ENCODE data around the gene CLSTN2.

The CLSTN2 gene

GRCh38 chr3:140096037-140096436, 161.1 kb downstream of the CLSTN2 start:
- Histone ChIP-seq H3K27me3 (no peaks in the 10 kb centered on the region), H3K4me1 (peaks cover 0 to 19% (median 3%) of the 10 kb centered on the region in 4 donors), H3K4me3 (no peak overlapping the region), H3K27ac (no peak overlapping the region), H3K36me3 (no peaks in the 10 kb centered on the region), H3K9me3 (no peaks in the 10 kb centered on the region)
- DNase-seq, result no peak
- no peak for TF ChIP-seq CTCF (IDR thresholded peaks at IDR 0.05)
- intact Hi-C loops (cut with DNase I; ENCODE audit: low total_unique reads), result no loop called here

DNA sequence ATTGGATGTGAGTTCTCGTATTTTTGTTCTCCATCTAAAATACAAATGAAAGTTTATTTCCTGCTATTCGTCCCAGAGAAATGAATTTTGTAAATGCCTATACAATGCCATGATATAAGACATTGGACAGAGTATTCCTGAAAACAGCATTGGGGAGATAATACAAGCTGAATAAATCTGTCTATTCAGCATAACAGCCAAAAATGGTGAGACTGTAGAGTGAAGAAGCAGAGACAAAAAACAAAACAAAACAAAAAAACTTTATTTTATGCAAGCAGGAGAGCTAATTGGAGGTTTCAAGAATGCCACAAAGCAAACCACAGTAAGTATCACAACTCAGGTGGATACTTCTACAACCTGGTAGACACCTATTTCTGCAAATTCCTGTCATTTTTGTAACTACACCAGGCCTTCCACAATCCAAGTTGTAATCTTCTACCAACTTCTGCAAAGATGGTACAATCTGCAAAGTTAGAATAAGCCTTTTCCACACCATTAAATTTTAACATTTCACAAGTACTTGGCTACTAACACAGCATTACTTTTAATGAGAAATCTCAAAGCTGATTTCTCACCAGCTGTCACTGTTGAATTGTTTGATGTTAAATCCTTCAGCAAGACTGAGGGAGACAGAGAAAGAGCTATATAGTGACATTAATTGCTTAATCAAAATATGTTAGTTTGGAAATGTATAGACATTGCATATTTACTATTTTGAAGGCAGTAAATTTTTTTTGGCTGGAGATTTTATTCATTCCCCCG, 163.1 kb downstream of the CLSTN2 start:
- TF ChIP-seq CTCF (IDR thresholded peaks at IDR 0.05), result no peak
- Histone ChIP-seq H3K27ac (no peak overlapping the region), H3K36me3 (no peaks in the 10 kb centered on the region), H3K4me3 (no peak overlapping the region), H3K9me3 (no peaks in the 10 kb centered on the region), H3K4me1 (peaks cover 0 to 14% (median 0%) of the 10 kb centered on the region in 4 donors), H3K27me3 (no peaks in the 10 kb centered on the region)
- intact Hi-C loops (cut with DNase I; ENCODE audit: low total_unique reads), result no loop called here
- DNase-seq, result no peak

DNA sequence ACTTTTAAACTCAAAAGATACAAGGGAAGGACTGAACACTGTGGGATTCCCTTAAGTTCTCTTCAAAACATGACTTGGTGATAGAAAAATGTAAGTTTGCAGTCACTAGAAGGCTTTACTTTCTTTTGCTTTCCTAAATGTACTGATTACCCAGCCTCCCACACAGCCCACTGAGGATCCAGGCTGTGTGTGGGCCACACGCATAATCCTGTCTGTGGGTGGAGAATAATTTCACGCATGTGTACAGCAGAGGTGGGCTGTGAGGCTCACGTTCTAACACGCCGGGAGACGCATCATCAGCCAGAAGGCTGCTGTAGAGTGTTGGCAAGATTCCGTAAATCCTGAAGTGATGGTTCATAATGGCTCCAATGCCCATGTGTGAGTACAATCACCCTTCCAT, 165.5 kb downstream of the CLSTN2 start:
- Histone ChIP-seq H3K4me1 (no peaks in the 10 kb centered on the region), H3K27ac (no peak overlapping the region), H3K36me3 (no peaks in the 10 kb centered on the region), H3K9me3 (no peaks in the 10 kb centered on the region), H3K27me3 (no peaks in the 10 kb centered on the region), H3K4me3 (no peak overlapping the region)
- intact Hi-C loops (cut with DNase I; ENCODE audit: low total_unique reads), result no loop called here
- no peak for DNase-seq
- TF ChIP-seq CTCF (IDR thresholded peaks at IDR 0.05), result no peak

- intact Hi-C loops (cut with DNase I; ENCODE audit: low total_unique reads), result no loop called here
- no peak for TF ChIP-seq CTCF (IDR thresholded peaks at IDR 0.05)
- Histone ChIP-seq H3K27ac (no peak overlapping the region), H3K27me3 (no peaks in the 10 kb centered on the region), H3K4me1 (no peaks in the 10 kb centered on the region), H3K9me3 (no peaks in the 10 kb centered on the region), H3K36me3 (no peaks in the 10 kb centered on the region), H3K4me3 (no peak overlapping the region)
- no peak for DNase-seq
Measured at GRCh38 chr3:140103166-140103565, 168.2 kb downstream of the CLSTN2 start.

GRCh38 chr3:140103986-140104645, 169.1 kb downstream of the CLSTN2 start:
- H3K27me3 ChIP-seq, result no peaks in the 10 kb centered on the region
- intact Hi-C loops (cut with DNase I; ENCODE audit: low total_unique reads), result no loop called here
- no peak overlapping the region for H3K4me3 ChIP-seq
- peaks cover 0 to under 1% (median 0%) of the 10 kb centered on the region in 4 donors for H3K4me1 ChIP-seq
- no peak overlapping the region for H3K27ac ChIP-seq
- no peak for DNase-seq
- TF ChIP-seq CTCF (IDR thresholded peaks at IDR 0.05), result no peak
- H3K9me3 ChIP-seq, result no peaks in the 10 kb centered on the region
- H3K36me3 ChIP-seq, result no peaks in the 10 kb centered on the region

All from tibial artery (tissue), 4 donors.